ENCODE data around the gene ERFE. TPM values are rescaled to one million over a fixed set of nuclear protein-coding genes. Genes with fewer than 3 reads are reported as not detected.

ERFE gene
- total RNA-seq, 1 experiment from 2014 or later = 4.5 TPM

DNA sequence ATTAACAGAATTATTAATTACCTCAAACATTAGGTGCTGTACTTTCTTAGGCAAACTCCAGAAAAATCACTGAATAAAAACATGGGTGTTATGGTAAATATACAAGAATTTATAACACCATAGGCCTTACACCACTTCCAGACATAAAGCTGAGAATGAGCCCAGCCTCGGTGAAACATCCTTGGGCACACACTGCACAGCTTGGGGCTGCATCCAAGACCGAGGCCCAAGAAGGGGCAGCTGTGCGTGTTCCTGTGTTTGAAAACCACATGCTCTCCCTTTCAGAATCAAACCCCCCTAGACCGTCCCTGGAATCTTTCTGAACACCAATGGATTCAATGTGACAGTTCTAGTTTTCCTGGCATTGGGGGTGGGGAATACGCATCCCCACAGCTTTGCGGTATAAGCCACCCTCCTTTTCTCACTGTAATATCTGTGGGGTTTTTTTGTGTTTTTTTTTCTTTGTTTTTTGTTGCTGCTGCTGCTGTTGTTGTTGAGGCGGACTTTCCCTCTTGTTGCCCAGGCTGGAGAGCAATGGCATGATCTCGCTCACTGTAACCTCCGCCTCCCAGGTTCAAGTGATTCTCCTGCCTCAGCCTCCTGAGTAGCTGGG lies 12.9 kb downstream of the ERFE start (continued):
- TF ChIP-seq ZBTB43 (CRISPR knock-in tag; IDR thresholded peaks at IDR 0.05) (no peak), CREM (CRISPR knock-in tag; IDR thresholded peaks at IDR 0.05) (no peak), KAT7 (CRISPR knock-in tag; IDR thresholded peaks at IDR 0.05; ENCODE audit: borderline replicate concordance) (no peak), NFYB (CRISPR knock-in tag; conservative IDR thresholded peaks at IDR 0.05; ENCODE audit: low read depth) (no peak), CDX4 (CRISPR knock-in tag; IDR thresholded peaks at IDR 0.05; ENCODE audit: borderline replicate concordance) (no peak), CREB1 (CRISPR knock-in tag; IDR thresholded peaks at IDR 0.05) (no peak)

DNA sequence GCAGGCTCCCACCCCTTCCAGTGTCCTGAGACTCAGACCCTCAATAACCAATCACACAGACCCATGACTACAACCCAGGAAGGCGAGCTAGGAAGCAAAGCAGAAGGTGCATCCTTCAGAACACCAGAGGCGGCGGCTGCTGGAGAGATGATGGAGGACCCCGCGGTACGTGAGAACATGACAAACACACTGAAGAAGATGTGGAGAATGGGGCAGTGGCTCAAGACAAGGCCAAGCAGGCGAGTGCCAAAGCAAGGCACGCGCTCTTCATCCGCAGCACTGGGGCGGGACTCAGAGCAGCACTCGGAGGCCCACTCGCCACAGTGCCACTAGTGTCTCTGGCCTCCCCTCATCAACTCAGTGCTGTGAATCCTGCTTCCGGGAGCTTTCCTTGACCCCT lies 13.7 kb downstream of the ERFE start:
- Mint-ChIP-seq H3K36me3 (peaks cover 44% of the 10 kb centered on the region), H3K4me1 (no peaks in the 10 kb centered on the region), H3K9me3 (no peaks in the 10 kb centered on the region), H3K4me3 (no peak overlapping the region), H3K27ac (no peak overlapping the region), H3K27me3 (ENCODE audit: low read depth) (no peaks in the 10 kb centered on the region)
- TF ChIP-seq, protein P1, sequence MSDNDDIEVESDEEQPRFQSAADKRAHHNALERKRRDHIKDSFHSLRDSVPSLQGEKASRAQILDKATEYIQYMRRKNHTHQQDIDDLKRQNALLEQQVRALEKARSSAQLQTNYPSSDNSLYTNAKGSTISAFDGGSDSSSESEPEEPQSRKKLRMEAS (CRISPR knock-in tag; IDR thresholded peaks at IDR 0.05) = no peak
- TF ChIP-seq RORB (CRISPR knock-in tag; IDR thresholded peaks at IDR 0.05) = no peak
- TF ChIP-seq JUN (CRISPR knock-in tag; IDR thresholded peaks at IDR 0.05) = no peak
- no peak for TF ChIP-seq ZBTB21 (CRISPR knock-in tag; IDR thresholded peaks at IDR 0.05; ENCODE audit: borderline replicate concordance)
- TF ChIP-seq HMGA2 (CRISPR knock-in tag; IDR thresholded peaks at IDR 0.05) = no peak
- TF ChIP-seq, protein P2, sequence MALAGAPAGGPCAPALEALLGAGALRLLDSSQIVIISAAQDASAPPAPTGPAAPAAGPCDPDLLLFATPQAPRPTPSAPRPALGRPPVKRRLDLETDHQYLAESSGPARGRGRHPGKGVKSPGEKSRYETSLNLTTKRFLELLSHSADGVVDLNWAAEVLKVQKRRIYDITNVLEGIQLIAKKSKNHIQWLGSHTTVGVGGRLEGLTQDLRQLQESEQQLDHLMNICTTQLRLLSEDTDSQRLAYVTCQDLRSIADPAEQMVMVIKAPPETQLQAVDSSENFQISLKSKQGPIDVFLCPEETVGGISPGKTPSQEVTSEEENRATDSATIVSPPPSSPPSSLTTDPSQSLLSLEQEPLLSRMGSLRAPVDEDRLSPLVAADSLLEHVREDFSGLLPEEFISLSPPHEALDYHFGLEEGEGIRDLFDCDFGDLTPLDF (CRISPR knock-in tag; IDR thresholded peaks at IDR 0.05) = no peak
- TF ChIP-seq ZNF263 (CRISPR knock-in tag; IDR thresholded peaks at IDR 0.05; ENCODE audit: low read depth) = no peak
- TF ChIP-seq, protein P3, sequence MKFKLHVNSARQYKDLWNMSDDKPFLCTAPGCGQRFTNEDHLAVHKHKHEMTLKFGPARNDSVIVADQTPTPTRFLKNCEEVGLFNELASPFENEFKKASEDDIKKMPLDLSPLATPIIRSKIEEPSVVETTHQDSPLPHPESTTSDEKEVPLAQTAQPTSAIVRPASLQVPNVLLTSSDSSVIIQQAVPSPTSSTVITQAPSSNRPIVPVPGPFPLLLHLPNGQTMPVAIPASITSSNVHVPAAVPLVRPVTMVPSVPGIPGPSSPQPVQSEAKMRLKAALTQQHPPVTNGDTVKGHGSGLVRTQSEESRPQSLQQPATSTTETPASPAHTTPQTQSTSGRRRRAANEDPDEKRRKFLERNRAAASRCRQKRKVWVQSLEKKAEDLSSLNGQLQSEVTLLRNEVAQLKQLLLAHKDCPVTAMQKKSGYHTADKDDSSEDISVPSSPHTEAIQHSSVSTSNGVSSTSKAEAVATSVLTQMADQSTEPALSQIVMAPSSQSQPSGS (CRISPR knock-in tag; IDR thresholded peaks at IDR 0.05; ENCODE audit: borderline replicate concordance, low read depth) = no peak
- TF ChIP-seq TCF7 (CRISPR knock-in tag; IDR thresholded peaks at IDR 0.05; ENCODE audit: low read depth) = no peak
- no peak for TF ChIP-seq GABPB1 (CRISPR knock-in tag; IDR thresholded peaks at IDR 0.05)
- TF ChIP-seq SP1 (CRISPR knock-in tag; conservative IDR thresholded peaks at IDR 0.05) = no peak
- no peak for TF ChIP-seq ATF6 (CRISPR knock-in tag; IDR thresholded peaks at IDR 0.05)
- no peak for TF ChIP-seq ZNF317 (CRISPR knock-in tag; IDR thresholded peaks at IDR 0.05; ENCODE audit: borderline replicate concordance, low read depth)
- no peak for TF ChIP-seq ZNF512 (CRISPR knock-in tag; IDR thresholded peaks at IDR 0.05; ENCODE audit: borderline replicate concordance)
- DNase-seq (ENCODE audit: low spot score) (no peak), ATAC-seq (no peak)
- CTCF ChIA-PET = no interaction called here
- POLR2A ChIA-PET = no interaction called here

Measured in WTC11 (cell line).